T-helper 9 cell (primary cell): ENCODE data around the gene ZFR2.
A peak's percentile ranks its signal among the peaks of the same experiment; 100 is the strongest.
"Not testable (repeated sequence)": the region's sequence is repeated elsewhere in the genome, so short reads cannot be mapped to it uniquely, and the experiment has no call there.

Experiments
- DNase-seq: peaks from one replicate; pipeline ENCODE4 v3.0.0-alpha.2; 2020

The ZFR2 gene

DNA sequence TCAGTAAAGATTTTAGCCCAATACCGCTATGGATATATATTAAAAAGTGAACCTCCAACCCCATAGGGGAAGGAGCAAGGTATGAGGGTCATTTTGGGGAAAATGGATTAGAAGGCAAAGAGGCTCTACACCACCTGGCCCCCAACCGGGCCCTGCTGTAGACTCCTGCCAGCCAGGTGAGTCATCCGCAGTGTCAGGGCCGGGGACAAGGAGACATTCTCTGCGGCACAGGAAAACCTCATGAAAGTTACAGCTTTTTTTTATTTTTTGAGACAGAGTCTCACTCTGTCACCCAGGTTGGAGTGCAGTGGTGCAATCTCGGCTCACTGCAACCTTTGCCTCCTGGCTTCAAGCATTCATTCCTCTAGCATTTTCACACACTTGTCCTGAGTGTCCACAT lies 32.0 kb downstream of the ZFR2 start:
- no peak for DNase-seq

DNA sequence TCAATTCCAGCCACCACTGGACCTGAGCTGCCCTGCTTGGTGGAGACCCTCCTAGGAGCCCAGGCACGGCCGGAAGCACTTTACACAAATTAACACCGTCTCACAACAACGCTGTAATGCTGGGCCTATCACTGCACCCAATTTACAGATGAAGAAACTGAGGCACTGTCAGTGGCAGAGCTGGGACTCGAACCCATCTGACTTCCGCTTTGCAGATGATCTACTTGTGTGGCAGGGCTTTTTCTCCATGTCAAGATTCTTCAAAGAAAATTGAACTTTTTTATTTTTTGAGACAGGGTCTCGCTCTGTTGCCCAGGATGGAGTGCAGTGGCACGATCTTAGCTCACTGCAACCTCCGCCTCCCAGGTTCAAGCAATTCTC lies 33.8 kb downstream of the ZFR2 start:
- DNase-seq = no peak

GRCh38 chr19:3834349-3835054 lies 34.3 kb downstream of the ZFR2 start:
- no peak for DNase-seq

DNA sequence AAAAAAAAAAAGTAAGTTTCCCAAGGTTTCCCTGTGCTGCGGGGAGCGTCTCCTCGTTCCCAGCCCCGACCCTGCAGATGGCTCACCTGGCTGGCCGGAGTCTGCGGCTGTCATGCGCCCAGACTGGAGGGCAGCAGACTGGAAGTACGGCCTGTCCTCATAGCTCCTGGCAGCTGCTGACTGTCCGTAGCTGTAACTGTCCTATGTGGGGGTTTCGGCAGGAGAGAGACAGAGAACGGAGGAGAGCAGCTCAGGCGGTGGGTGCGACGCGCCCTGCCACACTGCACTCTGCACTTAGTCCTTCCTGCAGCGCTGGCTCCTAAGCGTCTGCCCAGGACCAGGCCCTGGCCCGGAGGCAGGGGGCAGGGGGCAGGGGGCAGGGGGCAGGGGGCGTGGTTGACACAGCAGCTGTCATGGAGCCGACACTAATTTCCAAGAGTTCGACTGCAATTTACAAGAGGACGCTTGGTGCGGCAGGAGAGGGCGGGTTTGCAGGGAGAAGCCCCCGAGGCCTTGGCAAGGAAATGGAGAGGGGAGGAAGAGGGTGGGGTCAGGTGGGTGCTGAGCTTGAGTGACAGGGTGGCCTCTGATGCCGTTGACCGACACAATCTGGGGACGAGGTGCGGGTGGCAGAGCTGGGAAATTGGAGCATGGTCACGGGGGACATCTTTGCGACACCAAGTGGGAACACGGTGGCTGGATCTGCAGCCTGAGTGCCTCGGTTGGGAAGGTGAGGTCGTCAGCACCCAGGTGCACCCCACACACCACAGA lies 35.1 kb downstream of the ZFR2 start:
- DNase-seq = no peak

GRCh38 chr19:3832001-3832400 lies 36.8 kb downstream of the ZFR2 start:
- DNase-seq = no peak

DNA sequence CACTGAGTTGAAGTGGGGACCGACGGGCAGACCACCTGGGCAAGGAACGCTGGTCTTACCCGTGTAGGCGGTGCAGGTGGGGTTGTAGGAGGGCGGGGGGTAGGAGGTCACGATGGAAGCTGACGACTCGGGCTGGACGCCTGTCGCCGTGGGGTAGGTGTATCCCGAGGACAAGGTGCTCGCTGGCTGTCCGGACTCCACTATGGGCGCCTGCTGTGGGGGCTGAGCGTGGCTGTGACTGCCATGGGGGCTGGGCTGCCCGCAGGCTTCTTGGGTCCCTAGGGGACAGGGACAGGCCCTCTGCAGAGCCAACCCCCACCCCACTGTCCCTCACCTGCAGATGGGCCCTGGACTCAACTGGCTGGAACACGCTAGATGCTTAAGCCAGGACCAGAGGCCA lies 37.2 kb downstream of the ZFR2 start:
- no peak for DNase-seq

DNA sequence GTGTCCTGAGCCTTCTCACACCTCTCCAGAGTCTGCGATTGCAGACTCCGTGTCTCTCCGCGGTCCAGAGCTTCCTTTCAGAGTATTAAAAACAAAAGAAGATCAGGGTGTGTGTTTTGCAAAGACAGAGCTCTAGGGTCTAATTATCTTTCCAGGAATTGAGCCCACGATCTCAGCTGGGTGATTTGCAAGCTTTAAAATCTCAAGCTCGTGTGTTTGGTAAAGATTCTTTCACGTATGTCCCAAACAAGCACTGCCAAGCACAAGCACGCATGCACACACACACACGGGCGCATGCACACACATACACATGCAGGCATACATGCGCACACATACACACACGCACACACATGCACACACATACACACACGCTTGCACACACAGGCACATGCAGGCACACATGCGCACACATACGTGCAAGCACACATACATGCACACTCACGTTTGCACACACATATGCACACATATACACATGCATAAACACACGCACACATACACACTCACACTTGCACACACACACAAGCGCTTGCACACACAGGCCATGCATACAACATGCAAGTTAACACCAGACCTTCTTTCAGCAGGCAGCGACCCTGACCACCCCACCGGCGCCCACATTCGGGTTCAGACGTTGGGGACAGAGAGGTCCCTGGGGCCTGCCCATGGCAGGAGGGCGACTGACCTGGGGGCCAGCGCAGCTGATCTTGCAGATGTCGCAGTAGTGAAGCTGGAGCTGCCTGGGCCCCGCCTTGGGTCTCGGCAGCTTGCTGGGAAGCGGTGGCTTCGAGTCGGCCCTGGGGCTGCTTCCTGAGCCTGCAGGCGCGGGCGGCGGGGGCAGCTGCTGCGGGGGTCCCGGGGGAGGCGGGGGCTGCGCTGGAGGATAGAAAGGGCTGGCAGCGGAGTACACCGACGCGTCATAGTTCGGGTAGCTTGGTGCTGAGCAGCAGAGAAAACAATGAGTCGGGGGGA lies 37.9 kb downstream of the ZFR2 start:
- DNase-seq = no peak

- DNase-seq = no peak
Observed at GRCh38 chr19:3827306-3827705, 41.5 kb downstream of the ZFR2 start.

- DNase-seq = no peak
Observed at GRCh38 chr19:3826163-3826562, 42.7 kb downstream of the ZFR2 start.

GRCh38 chr19:3825286-3825956 lies 43.4 kb downstream of the ZFR2 start:
- no peak for DNase-seq

DNA sequence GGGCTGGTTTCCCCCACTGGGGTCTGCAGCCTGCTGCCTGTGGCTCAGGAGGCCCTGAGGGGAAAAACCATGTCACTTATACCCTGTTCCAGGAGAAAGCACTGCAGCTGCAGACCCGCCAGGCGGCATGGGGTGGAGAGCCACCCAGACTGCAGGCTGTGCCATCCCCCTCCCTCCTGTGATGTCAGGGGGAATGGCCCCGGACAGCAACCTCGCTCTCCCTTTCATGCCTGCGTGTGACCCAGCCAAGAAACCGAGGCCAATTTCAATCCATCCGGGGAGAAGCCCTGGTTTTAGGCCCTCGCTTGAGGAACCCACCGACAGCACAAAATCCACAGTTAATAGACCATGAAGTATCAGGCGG lies 45.5 kb downstream of the ZFR2 start:
- no peak for DNase-seq

DNA sequence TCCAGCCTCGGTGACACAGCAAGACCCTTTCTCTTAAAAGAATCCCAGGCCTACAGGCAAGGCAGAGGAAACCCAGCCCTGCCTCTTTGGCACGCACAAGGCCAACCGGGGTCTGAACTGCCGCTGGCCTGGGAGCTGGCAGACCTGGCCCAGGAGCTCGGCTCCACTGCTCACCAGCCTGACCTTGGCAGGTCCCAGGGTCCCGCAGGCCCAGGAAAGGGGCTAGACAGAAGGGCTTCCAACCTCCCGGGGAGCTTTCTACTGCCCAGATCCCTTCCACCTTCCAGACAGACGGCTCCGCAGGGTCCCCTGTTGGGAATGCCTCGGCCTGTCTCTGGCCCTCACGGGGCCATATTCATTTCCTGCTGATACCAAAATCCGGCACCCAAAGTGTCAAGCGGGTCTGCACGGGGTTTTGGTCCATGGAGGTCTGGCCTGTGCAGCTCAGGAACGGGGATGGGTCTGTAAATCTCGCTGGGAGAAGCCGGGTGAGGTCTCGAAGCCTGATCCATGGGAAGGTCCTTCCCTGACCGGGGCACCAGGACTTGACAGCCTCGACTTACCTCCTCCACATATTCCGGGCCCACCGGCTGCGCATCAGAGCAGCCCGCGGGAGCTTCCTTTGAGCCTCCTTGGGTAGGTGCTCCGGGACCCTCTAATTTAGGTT lies 46.0 kb downstream of the ZFR2 start:
- DNase-seq = no peak

DNA sequence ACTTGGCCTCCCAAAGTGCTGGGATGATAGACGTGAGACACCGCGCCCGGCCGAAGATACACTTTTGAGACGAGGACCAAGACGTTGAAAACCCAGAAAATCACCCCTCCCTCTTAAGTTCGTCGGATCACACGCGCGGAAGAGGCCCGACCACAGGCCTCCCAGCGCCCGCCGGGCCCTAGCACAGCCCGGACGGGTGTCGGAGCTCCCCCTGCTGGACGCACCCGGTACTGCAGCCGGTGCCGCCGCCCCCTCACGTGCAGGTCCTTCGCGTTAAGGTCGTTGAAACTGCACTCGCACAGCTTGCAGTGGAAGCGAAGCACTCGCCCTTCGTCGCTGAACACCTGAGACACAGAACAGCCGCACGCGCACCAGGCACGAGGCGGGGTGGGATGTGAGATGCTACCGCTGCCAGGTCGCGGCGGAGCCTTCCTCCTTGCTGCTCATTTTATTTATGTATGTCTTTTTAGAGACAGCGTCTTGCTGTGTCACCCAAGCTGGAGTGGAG lies 46.9 kb downstream of the ZFR2 start:
- peak; percentile 90 for DNase-seq

DNA sequence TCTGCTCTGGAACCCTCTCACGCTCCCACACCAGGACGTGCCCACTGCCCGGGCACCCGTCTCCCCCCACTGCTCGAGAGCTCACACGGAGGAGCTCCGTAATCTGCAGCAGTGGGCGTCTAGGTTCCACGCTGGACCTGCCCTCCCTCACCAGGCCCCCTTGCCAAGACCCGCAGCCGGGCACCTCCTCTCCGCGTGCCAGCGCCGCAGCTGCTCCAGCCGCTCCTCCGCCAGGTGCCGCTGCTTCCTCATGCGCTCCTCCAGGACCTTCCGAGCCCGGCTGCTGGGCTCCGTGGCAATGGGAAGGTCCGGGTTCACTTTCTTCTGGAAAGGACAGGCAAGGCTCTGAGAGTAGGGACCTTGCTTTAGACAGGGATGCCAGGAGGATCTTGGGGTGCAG lies 47.7 kb downstream of the ZFR2 start:
- DNase-seq = no peak

- no peak for DNase-seq
Observed at GRCh38 chr19:3819989-3820388, 48.8 kb downstream of the ZFR2 start.

DNA sequence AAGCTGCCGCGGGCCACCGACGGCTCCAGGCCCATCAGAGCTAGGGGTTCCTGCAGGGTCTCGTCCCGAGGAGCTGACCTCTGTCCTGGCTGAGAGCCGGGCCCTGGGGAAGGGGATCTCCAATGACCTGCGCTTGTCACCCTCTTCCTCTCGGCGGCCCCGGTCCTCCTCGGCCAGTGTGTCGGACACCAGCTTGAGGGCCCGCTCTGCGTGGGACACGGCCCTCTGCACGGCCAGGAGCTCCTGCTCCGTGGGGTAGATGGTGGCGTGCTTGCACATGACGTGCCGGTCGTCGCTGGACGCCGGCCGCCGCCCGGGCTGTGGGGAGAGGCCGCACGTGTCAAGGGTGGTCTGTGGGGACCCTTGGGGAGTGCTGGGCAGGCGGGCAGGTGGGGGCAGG lies 49.9 kb downstream of the ZFR2 start:
- no peak for DNase-seq

DNA sequence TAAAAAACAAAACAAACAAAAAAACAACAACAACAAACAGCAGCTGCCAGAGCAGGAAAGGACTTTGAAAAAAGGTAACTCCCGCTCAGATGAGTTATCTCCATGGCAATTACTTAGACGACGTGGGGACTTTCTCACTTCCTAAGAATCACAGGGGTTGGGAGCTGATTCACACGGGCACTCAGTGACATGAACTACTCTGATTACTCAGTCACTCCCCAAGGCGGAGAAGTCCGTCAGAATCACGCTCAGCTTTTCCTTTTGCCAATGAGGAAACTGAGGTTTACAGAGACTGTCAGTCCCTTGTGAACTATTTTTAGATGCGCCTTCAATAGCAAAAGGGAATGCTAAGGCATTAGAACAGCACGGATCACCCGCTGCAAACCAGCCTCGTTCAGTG lies 50.4 kb downstream of the ZFR2 start:
- DNase-seq = no peak

- no peak for DNase-seq
Observed at GRCh38 chr19:3817761-3818160, 51.1 kb downstream of the ZFR2 start.

DNA sequence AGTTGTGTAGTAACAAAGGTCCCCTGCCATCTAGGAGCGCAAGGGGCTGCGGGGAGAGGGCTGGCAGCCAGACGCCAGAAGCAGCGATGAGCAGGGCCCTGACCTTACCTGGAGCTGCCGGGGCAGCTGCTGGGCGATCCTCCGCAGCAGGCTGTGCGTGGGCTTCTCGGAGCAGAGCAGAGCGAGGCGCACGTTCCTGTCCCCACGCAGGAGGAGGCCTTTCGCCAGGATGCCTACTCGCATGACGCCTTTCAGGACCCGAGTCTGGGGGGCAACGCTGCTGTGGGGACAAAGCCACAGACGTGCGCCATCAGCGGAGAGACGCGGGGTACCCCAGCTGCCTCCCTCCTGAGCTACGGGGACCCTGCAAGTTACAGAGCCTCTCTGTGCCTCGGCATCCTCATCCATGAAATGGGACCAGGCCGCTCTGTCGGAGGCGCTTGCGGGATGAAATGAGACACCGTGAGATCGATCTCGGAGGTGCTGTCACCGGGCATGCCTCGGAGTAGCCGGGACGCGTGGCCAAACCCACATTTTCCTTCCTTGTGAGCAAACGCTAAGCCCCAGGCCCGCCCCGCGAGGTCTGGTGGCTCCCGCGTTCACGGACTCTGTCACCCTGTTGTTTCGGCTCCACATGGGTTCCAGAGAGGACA lies 52.1 kb downstream of the ZFR2 start:
- no peak for DNase-seq

GRCh38 chr19:3816148-3816547 lies 52.7 kb downstream of the ZFR2 start:
- DNase-seq = not testable (repeated sequence)

DNA sequence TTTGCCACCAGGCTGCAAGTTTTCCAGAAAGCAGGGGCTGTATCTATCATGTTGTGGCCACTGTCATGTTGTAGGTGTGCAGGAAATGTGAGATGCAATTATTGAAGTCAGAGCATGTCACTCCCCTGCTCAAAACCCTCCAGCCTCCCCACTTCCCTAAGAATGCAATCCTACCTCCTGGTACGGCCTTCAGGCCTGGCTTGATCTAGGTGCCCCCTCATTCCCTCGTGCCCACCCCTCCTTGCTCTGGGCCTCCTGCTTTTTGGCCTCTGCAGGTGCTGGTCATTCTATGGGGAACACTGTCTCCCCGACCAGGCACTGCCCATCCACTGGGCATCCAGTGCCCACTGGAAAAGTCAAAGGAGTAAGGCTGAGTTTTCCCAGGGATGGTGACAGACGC lies 54.2 kb downstream of the ZFR2 start:
- DNase-seq = no peak
